ENCODE results near the gene DDX20.

GRCh38 chr1:111738133-111738435 lies 17.6 kb upstream of the DDX20 start:
- no peak for TF ChIP-seq CTCF (conservative IDR thresholded peaks at IDR 0.05; ENCODE audit: low read depth, low read length)
- TF ChIP-seq EZH2phosphoT487 (IDR thresholded peaks at IDR 0.05; ENCODE audit: borderline replicate concordance, low read length), result no peak

All from PC-3 (cell line).